Stimulated activated CD4-positive, alpha-beta T cell treated with anti-CD3 and anti-CD28 coated beads, TNF-alpha, amount 100 ng/mL, for 1 hour (primary cell): ENCODE data around the gene DUOX2.

Source experiments
- DNase-seq, 3 donors: peaks; one replicate each; pipeline ENCODE4 v3.0.0-alpha.2; 2020; ENCODE audit warnings: low read depth in 3 of 3, low spot score in 1 of 3

Gene DUOX2

GRCh38 chr15:45114076-45114750, at the start of gene DUOX2, which contains the start of gene DUOXA2:
TSS of gene DUOX2 (minus strand) at chr15:45114172. CDS start at chr15:45113411, 761 bp downstream.
TSS of gene DUOXA2 (plus strand) at chr15:45114326. CDS start at chr15:45114606, 280 bp downstream.
- no peak for DNase-seq

GRCh38 chr15:45163508-45163856, 49.5 kb upstream of the DUOX2 start:
- no peak for DNase-seq

- peak; percentile 9 to 29 (median 28) for DNase-seq
These were observed 49.0 kb upstream of the DUOX2 start for GRCh38 chr15:45162771-45163507.

- no peak for DNase-seq
These were observed 47.7 kb upstream of the DUOX2 start for GRCh38 chr15:45161666-45162065.

- no peak for DNase-seq
These were observed 44.0 kb upstream of the DUOX2 start for GRCh38 chr15:45157974-45158373.

- DNase-seq, result no peak
These were observed 42.9 kb upstream of the DUOX2 start for GRCh38 chr15:45156744-45157455.

- no peak for DNase-seq
These were observed 41.8 kb upstream of the DUOX2 start for GRCh38 chr15:45155739-45156138.

- no peak for DNase-seq
These were observed 38.2 kb upstream of the DUOX2 start for GRCh38 chr15:45151998-45152828.

GRCh38 chr15:45150997-45151396, 37.0 kb upstream of the DUOX2 start:
- DNase-seq, result no peak

- DNase-seq, result no peak
These were observed 36.5 kb upstream of the DUOX2 start for GRCh38 chr15:45150481-45150880.

- DNase-seq, result no peak
These were observed 35.1 kb upstream of the DUOX2 start for GRCh38 chr15:45149060-45149459.

GRCh38 chr15:45148076-45149059, 34.4 kb upstream of the DUOX2 start:
- no peak for DNase-seq

- DNase-seq, result no peak
These were observed 33.6 kb upstream of the DUOX2 start for GRCh38 chr15:45147606-45148005.

- no peak for DNase-seq
These were observed 32.4 kb upstream of the DUOX2 start for GRCh38 chr15:45146405-45146804.

- no peak for DNase-seq
These were observed 30.8 kb upstream of the DUOX2 start for GRCh38 chr15:45144775-45145174.

- DNase-seq, result no peak
These were observed 30.0 kb upstream of the DUOX2 start for GRCh38 chr15:45143946-45144345.

- DNase-seq, result no peak
These were observed 29.1 kb upstream of the DUOX2 start for GRCh38 chr15:45143056-45143455.

GRCh38 chr15:45141386-45141785, 27.4 kb upstream of the DUOX2 start:
- no peak for DNase-seq

GRCh38 chr15:45140557-45141250, 26.7 kb upstream of the DUOX2 start:
- DNase-seq, result no peak
